Cardiac muscle cell (in vitro differentiated cells and primary cell): ENCODE data around the gene ISG20. TPM values are rescaled to one million over a fixed set of nuclear protein-coding genes. Genes with fewer than 3 reads are reported as not detected.
A peak's percentile ranks its signal among the peaks of the same experiment; 100 is the strongest.

Experiments
- DNase-seq, 2 donors: peaks; one replicate each; pipeline versions ENCODE4 v3.0.0 to v3.0.0-alpha.2; 2010 to 2017; ENCODE audit warnings: low read depth in 1 of 2, low spot score in 1 of 2
- H3K27ac ChIP-seq: fragments of 200-600 bp; sonication (generic); 2 replicates; pipeline ENCODE4 v1.5.1; 2016
- H3K27me3 ChIP-seq: fragments of 200-600 bp; sonication (generic); 2 replicates; pipeline ENCODE4 v1.6.0; 2016; ENCODE audit warnings: control low read depth
- H3K36me3 ChIP-seq: fragments of 200-600 bp; sonication (generic); 2 replicates; pipeline ENCODE4 v1.5.1; 2016; ENCODE audit warnings: control low read depth
- H3K4me1 ChIP-seq: fragments of 200-600 bp; sonication (generic); 2 replicates; pipeline ENCODE4 v1.8.1; 2017; ENCODE audit warnings: low read depth, mild to moderate bottlenecking, mixed run types
- H3K4me3 ChIP-seq: fragments of 200-600 bp; sonication (generic); 2 replicates; pipeline ENCODE4 v1.5.1; 2016; ENCODE audit warnings: mild to moderate bottlenecking
- H3K9me3 ChIP-seq: fragments of 200-600 bp; sonication (generic); 2 replicates; pipeline ENCODE4 v1.5.1; 2017; ENCODE audit warnings: low read depth, mild to moderate bottlenecking, control low read depth
- polyA plus RNA-seq: library from polyadenylated mRNA; unstranded; fragments of >200 nt; fragmentation: Nextera tagmentation; extraction: Ambion mirVana; gene quantifications from 2 replicates; pipeline ENCODE4 v1.2.1, GENCODE V29; 2016
- total RNA-seq: library from RNA; depleted of rRNA; stranded (reverse); fragments of >200 nt; gene quantifications from 2 replicates; pipeline ENCODE4 v1.2.3, GENCODE V29; 2016
- TF ChIP-seq, protein P1 (sequence below): IDR thresholded peaks from 2 replicates; pipeline ENCODE4 v1.5.1; 2012; ENCODE audit warnings: low read depth, mild to moderate bottlenecking, low read length

ISG20 gene
- total and polyA plus RNA-seq, 2 experiments from 2014 or later = 0.69 TPM; not detected in 1

DNA sequence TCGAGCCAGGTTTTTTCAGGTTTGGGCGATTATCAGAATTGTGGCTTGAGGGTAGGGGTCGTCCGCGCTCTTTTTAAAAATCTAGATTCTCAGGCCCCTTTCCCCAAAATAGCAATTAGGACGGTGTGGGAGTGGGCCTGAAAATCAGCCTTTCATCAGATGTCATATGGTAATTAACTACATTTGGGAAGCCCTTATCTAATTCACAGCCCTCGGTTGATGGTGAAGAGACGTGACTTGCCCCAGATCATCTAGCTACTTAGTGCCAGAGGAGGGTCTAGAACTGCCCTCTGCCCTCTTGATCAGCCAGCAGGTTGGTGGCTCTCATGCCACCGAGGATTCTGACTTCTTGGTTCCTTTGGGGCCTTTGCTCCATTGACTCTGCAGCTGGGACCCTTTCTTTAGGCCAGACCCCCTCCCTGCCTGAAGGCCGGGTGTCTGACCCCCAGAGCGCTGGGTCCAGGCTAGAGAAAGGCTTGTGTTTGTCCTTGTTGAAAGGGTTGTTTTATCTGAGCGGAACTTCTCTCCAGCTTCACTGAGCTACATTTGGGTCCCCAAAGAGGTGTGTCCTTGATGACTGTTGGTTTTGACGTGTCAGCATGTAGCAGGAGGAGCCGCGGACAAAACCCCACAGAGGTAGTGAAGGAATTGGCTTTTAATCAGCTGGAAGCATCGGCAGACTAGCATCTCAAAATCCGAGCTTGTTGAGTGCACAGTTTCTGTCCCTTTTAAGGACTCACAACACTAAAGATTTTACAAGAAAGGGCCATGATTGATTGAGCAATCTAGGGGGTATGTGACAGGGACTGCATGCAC, 16.8 kb upstream of the ISG20 start:
- Histone ChIP-seq H3K9me3 (no peaks in the 10 kb centered on the region), H3K4me3 (peak overlapping the region; percentile 65), H3K4me1 (peaks cover 5% of the 10 kb centered on the region), H3K27ac (peak overlapping the region; percentile 70), H3K36me3 (peaks cover 6% of the 10 kb centered on the region), H3K27me3 (no peaks in the 10 kb centered on the region)
- TF ChIP-seq, protein P1, sequence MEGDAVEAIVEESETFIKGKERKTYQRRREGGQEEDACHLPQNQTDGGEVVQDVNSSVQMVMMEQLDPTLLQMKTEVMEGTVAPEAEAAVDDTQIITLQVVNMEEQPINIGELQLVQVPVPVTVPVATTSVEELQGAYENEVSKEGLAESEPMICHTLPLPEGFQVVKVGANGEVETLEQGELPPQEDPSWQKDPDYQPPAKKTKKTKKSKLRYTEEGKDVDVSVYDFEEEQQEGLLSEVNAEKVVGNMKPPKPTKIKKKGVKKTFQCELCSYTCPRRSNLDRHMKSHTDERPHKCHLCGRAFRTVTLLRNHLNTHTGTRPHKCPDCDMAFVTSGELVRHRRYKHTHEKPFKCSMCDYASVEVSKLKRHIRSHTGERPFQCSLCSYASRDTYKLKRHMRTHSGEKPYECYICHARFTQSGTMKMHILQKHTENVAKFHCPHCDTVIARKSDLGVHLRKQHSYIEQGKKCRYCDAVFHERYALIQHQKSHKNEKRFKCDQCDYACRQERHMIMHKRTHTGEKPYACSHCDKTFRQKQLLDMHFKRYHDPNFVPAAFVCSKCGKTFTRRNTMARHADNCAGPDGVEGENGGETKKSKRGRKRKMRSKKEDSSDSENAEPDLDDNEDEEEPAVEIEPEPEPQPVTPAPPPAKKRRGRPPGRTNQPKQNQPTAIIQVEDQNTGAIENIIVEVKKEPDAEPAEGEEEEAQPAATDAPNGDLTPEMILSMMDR = no peak
- peak in 1 of 2 donors; percentile 28 for DNase-seq

DNA sequence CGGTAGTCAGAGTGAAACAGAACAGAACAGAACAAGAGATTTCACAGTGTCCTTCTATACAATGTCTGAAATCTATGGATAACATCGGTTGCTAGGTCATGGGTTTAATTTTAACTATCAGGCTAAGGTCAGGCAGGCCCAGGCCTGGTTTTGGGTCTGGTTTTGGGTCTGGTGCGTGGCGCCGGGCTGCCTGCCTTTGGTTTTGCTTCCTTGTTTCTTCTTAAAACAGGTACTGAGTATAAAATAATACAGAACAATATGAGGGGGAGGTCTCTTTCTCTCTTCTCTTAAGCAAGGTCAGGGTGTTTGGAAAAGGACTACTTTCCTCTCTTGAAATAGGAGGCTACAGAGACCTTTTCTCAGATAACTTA, 16.2 kb upstream of the ISG20 start:
- H3K4me1 ChIP-seq = peaks cover 5% of the 10 kb centered on the region
- no peaks in the 10 kb centered on the region for H3K27me3 ChIP-seq
- TF ChIP-seq, protein P1 = no peak
- H3K9me3 ChIP-seq = no peaks in the 10 kb centered on the region
- no peak for DNase-seq
- no peak overlapping the region for H3K27ac ChIP-seq
- H3K36me3 ChIP-seq = peaks cover 10% of the 10 kb centered on the region
- peak overlapping the region; percentile 65 for H3K4me3 ChIP-seq

DNA sequence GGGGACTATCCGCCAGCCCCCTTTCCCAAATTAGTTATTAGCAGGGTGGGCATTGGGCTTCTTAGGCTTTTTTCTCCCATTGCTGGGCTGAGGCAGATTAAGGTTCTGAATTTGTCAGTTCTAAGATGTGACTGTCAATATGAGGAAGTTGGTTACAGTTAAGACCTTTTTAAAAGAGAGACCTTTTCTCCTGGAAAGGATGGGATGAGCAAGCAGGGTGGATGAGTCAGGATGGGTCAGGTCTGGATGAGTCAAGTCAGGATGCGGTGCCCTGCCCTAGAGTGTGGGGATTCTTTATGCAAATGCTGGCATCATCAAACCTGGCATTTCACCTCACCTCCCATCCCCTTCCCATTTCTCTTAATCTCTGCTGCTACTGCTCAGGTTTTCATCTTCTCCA, 15.8 kb upstream of the ISG20 start:
- Histone ChIP-seq H3K27me3 (no peaks in the 10 kb centered on the region), H3K36me3 (peaks cover 12% of the 10 kb centered on the region), H3K4me3 (peak overlapping the region; percentile 65), H3K4me1 (peaks cover 5% of the 10 kb centered on the region), H3K27ac (no peak overlapping the region), H3K9me3 (no peaks in the 10 kb centered on the region)
- peak in 1 of 2 donors; percentile 49 for DNase-seq
- TF ChIP-seq, protein P1 = no peak

DNA sequence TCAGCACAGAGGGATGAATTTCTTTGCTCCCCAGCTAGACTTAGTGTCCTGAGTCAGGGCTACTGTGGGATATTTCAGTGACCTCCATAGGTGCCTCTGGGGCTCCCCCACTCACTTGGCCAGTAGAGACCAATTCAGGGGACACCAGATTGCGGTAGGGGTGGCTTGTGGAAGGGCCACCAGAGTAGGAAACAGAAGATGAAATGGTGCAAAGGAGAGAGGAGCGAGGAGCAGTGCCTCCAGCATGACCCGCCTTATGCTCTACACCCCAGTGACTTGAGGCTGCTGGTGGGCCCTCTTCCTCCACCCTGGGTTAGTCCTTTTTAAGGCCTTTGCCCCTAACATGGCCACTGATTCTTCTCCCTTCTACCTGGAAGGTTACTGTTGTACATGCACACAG, 15.2 kb upstream of the ISG20 start:
- H3K4me1 ChIP-seq = peaks cover 5% of the 10 kb centered on the region
- H3K9me3 ChIP-seq = no peaks in the 10 kb centered on the region
- H3K4me3 ChIP-seq = no peak overlapping the region
- no peaks in the 10 kb centered on the region for H3K27me3 ChIP-seq
- peaks cover 12% of the 10 kb centered on the region for H3K36me3 ChIP-seq
- H3K27ac ChIP-seq = no peak overlapping the region
- no peak for DNase-seq
- TF ChIP-seq, protein P1 = no peak

DNA sequence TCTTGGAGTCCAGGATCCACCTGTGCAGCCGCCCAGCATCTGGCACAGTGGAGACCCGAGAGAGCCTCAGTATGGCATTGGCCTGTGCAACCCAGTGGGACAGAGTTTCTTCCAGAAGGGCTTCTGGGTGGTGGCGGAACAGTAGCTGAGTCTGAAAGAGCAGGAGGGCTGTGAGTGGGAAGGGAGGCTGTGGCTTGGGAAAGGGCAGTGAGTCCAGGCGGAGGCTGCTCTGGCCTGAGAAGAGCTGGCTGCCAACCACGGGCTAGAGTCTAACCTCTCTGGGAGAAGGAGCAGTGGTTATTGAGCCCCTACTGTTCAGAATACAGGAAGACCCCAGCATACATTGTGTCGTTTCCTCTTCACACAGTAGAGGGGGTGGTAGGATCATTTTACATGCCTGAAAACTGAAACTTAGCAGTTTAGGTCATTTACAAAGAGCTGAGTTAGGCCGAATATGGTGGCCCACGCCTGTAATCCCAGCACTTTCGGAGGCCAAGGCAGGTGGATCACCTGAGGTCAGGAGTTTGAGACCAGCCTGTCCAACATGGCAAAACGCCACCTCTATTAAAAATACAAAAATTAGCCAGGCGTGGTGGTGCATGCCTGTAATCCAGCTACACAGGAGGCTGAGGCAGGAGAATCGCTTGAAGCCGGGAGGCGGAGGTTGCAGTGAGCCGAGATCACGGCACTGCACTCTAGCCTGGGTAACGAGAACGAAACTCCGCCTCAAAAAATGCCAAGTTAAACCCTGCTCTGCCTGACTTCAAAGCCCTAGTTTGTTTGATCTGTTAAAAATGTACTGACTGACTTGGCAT, 14.5 kb upstream of the ISG20 start:
- Histone ChIP-seq H3K9me3 (no peaks in the 10 kb centered on the region), H3K27ac (no peak overlapping the region), H3K4me1 (peaks cover 5% of the 10 kb centered on the region), H3K4me3 (no peak overlapping the region), H3K27me3 (no peaks in the 10 kb centered on the region), H3K36me3 (peaks cover 13% of the 10 kb centered on the region)
- TF ChIP-seq, protein P1 = peak; percentile 48
- peak; percentile 35 to 73 for DNase-seq
